K562 (cell line): ENCODE measurements around the gene BEST1. TPM values are rescaled to one million over a fixed set of nuclear protein-coding genes. Genes with fewer than 3 reads are reported as not detected.
A peak's percentile ranks its signal among the peaks of the same experiment; 100 is the strongest.

Experiments
- BMI1 ChIP-seq: fragments of 150-350 bp; IDR thresholded peaks from 2 replicates; pipeline ENCODE4 v1.6.1; 2014; ENCODE audit warnings: low read length
- BRCA1 ChIP-seq, 2 experiments: fragments of 450-650 bp in 1 of 2; sonication (generic) in 1 of 2; formaldehyde crosslinking in 1 of 2; IDR thresholded peaks; 2 replicates each; pipeline versions ENCODE4 v1.5.0 to v1.6.1; 2017 to 2020; ENCODE audit warnings: mild to moderate bottlenecking in 1 of 2, missing genetic modification reagents in 1 of 2
- CHD4 ChIP-seq: fragments of 200-600 bp; sonication (generic); IDR thresholded peaks from 3 replicates; pipeline ENCODE4 v1.6.1; 2012; ENCODE audit warnings: low read depth, mild to moderate bottlenecking, mixed read lengths, low read length, inconsistent platforms; ENCODE audit not compliant: insufficient read depth, insufficient replicate concordance, poor library complexity, severe bottlenecking
- DIDO1 ChIP-seq: fragments of 450-650 bp; IDR thresholded peaks from 2 replicates; pipeline ENCODE4 v1.6.1; 2016; ENCODE audit warnings: low read depth, missing biosample characterization, missing genetic modification characterization
- ERF ChIP-seq: fragments of 450-650 bp; formaldehyde crosslinking; IDR thresholded peaks from 2 replicates; pipeline ENCODE4 v1.4.0; 2020; ENCODE audit warnings: mild to moderate bottlenecking, mixed read lengths
- FOXA3 ChIP-seq, 2 experiments: fragments of 450-650 bp in 1 of 2; sonication (generic) in 1 of 2; formaldehyde crosslinking; IDR thresholded peaks in 1 of 2; conservative IDR thresholded peaks in 1 of 2; 2 replicates each; pipeline versions ENCODE4 v1.4.0 to v1.8.0; 2020 to 2022; ENCODE audit warnings: mild to moderate bottlenecking in 2 of 2, missing genetic modification reagents in 1 of 2
- FOXK1 ChIP-seq: sonication (generic); formaldehyde crosslinking; IDR thresholded peaks from 2 replicates; pipeline ENCODE4 v1.8.0; 2022; ENCODE audit warnings: missing genetic modification reagents, mild to moderate bottlenecking, borderline replicate concordance
- HIVEP1 ChIP-seq: fragments of 250-450 bp; sonication (Bioruptor Pico); IDR thresholded peaks from 2 replicates; pipeline ENCODE4 v1.4.0; 2020; ENCODE audit warnings: mild to moderate bottlenecking
- L3MBTL2 ChIP-seq: fragments of 450-650 bp; IDR thresholded peaks from 2 replicates; pipeline ENCODE4 v1.6.1; 2016; ENCODE audit warnings: mild to moderate bottlenecking, moderate library complexity
- MCM2 ChIP-seq: fragments of 450-650 bp; IDR thresholded peaks from 2 replicates; pipeline ENCODE4 v1.6.1; 2017; ENCODE audit warnings: low read depth, mild to moderate bottlenecking
- RBM39 ChIP-seq: fragments of 200-400 bp; formaldehyde crosslinking; optimal IDR thresholded peaks from 2 replicates; pipeline ENCODE3; 2018; ENCODE audit warnings: low read depth, low read length
- RFX1 ChIP-seq: fragments of 450-650 bp; IDR thresholded peaks from 2 replicates; pipeline ENCODE4 v1.6.1; 2016; ENCODE audit warnings: mild to moderate bottlenecking, moderate library complexity
- SAFB2 ChIP-seq: fragments of 200-400 bp; formaldehyde crosslinking; IDR thresholded peaks from 2 replicates; pipeline ENCODE4 v1.6.1; 2018; ENCODE audit warnings: borderline replicate concordance, low read length, low read depth, moderate library complexity; ENCODE audit not compliant: severe bottlenecking
- TBL1XR1 ChIP-seq, 2 experiments: IDR thresholded peaks; 2 replicates each; pipeline ENCODE4 v1.6.1; 2012; ENCODE audit warnings: improper control_type of control experiment in 2 of 2, low read length in 2 of 2, mild to moderate bottlenecking in 1 of 2
- TRIM24 ChIP-seq, 2 experiments: fragments of 450-650 bp; IDR thresholded peaks; 2 replicates each; pipeline ENCODE4 v1.6.1; 2016
- ZBTB8A ChIP-seq: fragments of 450-650 bp; IDR thresholded peaks from 2 replicates; pipeline ENCODE4 v1.6.1; 2018; ENCODE audit warnings: mild to moderate bottlenecking, moderate library complexity; ENCODE audit not compliant: partially characterized antibody
- ZKSCAN3 ChIP-seq: fragments of 250-450 bp; sonication (Bioruptor Pico); IDR thresholded peaks from 2 replicates; pipeline ENCODE4 v1.4.0; 2020
- ZNF134 ChIP-seq: fragments of 250-450 bp; sonication (Bioruptor Pico); conservative IDR thresholded peaks from 2 replicates; pipeline ENCODE4 v1.4.0; 2020
- ZNF217 ChIP-seq: sonication (generic); formaldehyde crosslinking; IDR thresholded peaks from 2 replicates; pipeline ENCODE4 v1.8.0; 2022; ENCODE audit warnings: mild to moderate bottlenecking, missing genetic modification reagents
- ZNF239 ChIP-seq: fragments of 250-450 bp; sonication (Bioruptor Pico); IDR thresholded peaks from 2 replicates; pipeline ENCODE4 v1.4.0; 2020; ENCODE audit warnings: mild to moderate bottlenecking
- ZNF584 ChIP-seq: fragments of 200-800 bp; sonication (Bioruptor generic); IDR thresholded peaks from 2 replicates; pipeline ENCODE4 v1.6.1; 2016; ENCODE audit warnings: low read depth, mild to moderate bottlenecking, missing genetic modification characterization, missing compliant biosample characterization
- ZNF589 ChIP-seq: fragments of 200-800 bp; sonication (Bioruptor generic); IDR thresholded peaks from 2 replicates; pipeline ENCODE4 v1.6.1; 2016; ENCODE audit warnings: low read depth, missing genetic modification characterization, missing compliant biosample characterization
- polyA plus RNA-seq, 8 experiments: library from polyadenylated mRNA; depleted of rRNA in 4 of 8; stranded (reverse) in 5 of 8; unstranded in 3 of 8; fragments of >200 nt; fragmentation: Nextera tagmentation in 2 of 8; fragmentation: Illumina TruSeq in 1 of 8; extraction: Ambion mirVana in 2 of 8; extraction: Trizol in 1 of 8; gene quantifications; 2 replicates each; pipeline versions ENCODE4 v1.2.1 to v1.2.3, GENCODE V29; 2011 to 2014; ENCODE audit warnings: inconsistent platforms in 1 of 8, missing spikeins in 1 of 8
- total RNA-seq, 7 experiments: library from RNA; depleted of rRNA in 6 of 7; stranded (reverse); fragments of >200 nt in 6 of 7; fragmentation: Illumina TruSeq in 2 of 7; extraction: Trizol in 2 of 7; gene quantifications; 2 replicates each; pipeline versions ENCODE4 v1.2.1 to v1.2.3, GENCODE V29; 2011 to 2021; ENCODE audit warnings: low replicate concordance in 1 of 7
- TF ChIP-seq, protein P1 (sequence below), 2 experiments: IDR thresholded peaks; 2 replicates each; pipeline ENCODE4 v1.6.1; 2011; ENCODE audit warnings: borderline replicate concordance in 1 of 2, control low read depth in 1 of 2, low read depth in 1 of 2, low read length in 1 of 2, mild to moderate bottlenecking in 1 of 2, mixed read lengths in 1 of 2, moderate library complexity in 1 of 2; ENCODE audit not compliant: insufficient read depth in 1 of 2, insufficient read length in 1 of 2, poor library complexity in 1 of 2, severe bottlenecking in 1 of 2; ENCODE audit errors: extremely low read depth in 1 of 2
- TF ChIP-seq, protein P2 (sequence below): sonication (generic); formaldehyde crosslinking; IDR thresholded peaks from 2 replicates; pipeline ENCODE4 v1.8.1; 2023; ENCODE audit warnings: mild to moderate bottlenecking, missing genetic modification reagents
- TF ChIP-seq, protein P3 (sequence below): fragments of 450-650 bp; formaldehyde crosslinking; conservative IDR thresholded peaks from 2 replicates; pipeline ENCODE4 v1.4.0; 2022; ENCODE audit warnings: mild to moderate bottlenecking, missing genetic modification characterization

Gene BEST1
- total and polyA plus RNA-seq, 9 of the 15 experiments (the other 6 are each of a cell fraction or from before 2014, with no cell fraction given) = 0.07 to 1.3 (median 0.40) TPM

DNA sequence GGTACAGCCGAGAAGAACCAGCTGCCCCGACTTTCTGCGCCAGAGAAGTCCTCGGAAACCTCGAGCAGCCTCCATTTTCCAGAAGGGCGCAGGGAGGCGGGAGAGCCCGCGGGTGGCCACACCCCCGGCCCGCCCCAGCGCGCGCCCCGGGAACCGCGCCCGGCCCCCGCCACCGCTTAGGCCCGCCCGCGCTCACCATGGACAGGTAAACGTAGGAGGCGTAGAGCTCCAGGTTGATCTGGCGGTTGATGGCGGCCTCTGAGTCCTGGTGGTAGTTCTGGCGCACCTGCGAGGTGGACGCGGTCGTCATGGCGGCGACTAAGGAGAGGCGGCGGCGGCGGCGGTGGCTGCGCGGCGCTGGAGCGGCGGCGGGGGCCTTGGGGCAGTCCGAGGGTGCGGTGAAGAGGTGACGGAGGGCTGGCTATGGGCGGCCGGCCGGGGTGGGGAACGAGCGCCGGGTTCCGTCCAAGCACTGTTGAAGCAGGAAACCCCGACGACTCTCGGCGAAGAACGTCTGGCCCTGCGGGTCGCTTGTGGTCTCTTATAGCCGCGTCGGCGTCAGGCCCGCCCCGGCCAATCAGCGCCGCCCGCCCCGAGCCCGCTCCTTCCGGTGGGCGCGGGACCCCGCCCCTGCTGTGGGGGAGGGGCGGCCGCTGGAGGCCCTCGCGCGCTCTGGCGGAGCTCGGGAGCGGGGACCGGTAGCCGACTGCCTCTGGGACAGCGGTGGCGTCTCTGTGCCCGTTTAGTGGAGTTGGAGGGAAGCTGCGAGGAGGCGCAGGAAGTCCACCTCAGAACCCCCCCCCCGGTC, 17.2 kb downstream of the BEST1 start, which contains the start of gene FTH1 (continued):
- peak; percentile 37; the same call in 1 of the 2 replicates for TF ChIP-seq L3MBTL2
- TF ChIP-seq, protein P1, sequence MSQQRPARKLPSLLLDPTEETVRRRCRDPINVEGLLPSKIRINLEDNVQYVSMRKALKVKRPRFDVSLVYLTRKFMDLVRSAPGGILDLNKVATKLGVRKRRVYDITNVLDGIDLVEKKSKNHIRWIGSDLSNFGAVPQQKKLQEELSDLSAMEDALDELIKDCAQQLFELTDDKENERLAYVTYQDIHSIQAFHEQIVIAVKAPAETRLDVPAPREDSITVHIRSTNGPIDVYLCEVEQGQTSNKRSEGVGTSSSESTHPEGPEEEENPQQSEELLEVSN (IDR thresholded peaks at IDR 0.05; ENCODE audit: borderline replicate concordance in 1 of 2, extremely low read depth in 1 of 2, insufficient read depth in 1 of 2, insufficient read length in 1 of 2, low read depth in 1 of 2, low read length in 1 of 2, poor library complexity in 1 of 2, severe bottlenecking in 1 of 2) = peak in 1 of 2 experiments; percentile 44
- TF ChIP-seq BRCA1 (IDR thresholded peaks at IDR 0.05) = no peak
- TF ChIP-seq BRCA1 (CRISPR knock-in tag; IDR thresholded peaks at IDR 0.05) = 0 out of 2 replicates have a peak, but pooled peaks have one; percentile 61
- TF ChIP-seq, protein P2, sequence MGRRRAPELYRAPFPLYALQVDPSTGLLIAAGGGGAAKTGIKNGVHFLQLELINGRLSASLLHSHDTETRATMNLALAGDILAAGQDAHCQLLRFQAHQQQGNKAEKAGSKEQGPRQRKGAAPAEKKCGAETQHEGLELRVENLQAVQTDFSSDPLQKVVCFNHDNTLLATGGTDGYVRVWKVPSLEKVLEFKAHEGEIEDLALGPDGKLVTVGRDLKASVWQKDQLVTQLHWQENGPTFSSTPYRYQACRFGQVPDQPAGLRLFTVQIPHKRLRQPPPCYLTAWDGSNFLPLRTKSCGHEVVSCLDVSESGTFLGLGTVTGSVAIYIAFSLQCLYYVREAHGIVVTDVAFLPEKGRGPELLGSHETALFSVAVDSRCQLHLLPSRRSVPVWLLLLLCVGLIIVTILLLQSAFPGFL = no peak
- no peak for TF ChIP-seq ZNF134 (CRISPR knock-in tag)
- no peak for TF ChIP-seq TRIM24 (IDR thresholded peaks at IDR 0.05)
- 0 out of 2 replicates have a peak, but pooled peaks have one; percentile 3 for TF ChIP-seq ZNF584 (CRISPR knock-in tag)
- TF ChIP-seq ERF (CRISPR knock-in tag) = no peak
- no peak for TF ChIP-seq RBM39
- TF ChIP-seq BMI1 = no peak
- no peak for TF ChIP-seq CHD4
- TF ChIP-seq ZNF239 = 0 out of 2 replicates have a peak, but pooled peaks have one; percentile 17
- no peak for TF ChIP-seq ZKSCAN3 (CRISPR knock-in tag)
- no peak for TF ChIP-seq SAFB2
- peak in 1 of 2 experiments; percentile 80; a peak in 1 of 4 replicates for TF ChIP-seq FOXA3 (CRISPR knock-in tag; conservative IDR thresholded peaks at IDR 0.05 in 1 of 2, IDR thresholded peaks at IDR 0.05 in 1 of 2)
- peak; percentile 32; the same call in 1 of the 2 replicates for TF ChIP-seq RFX1
- TF ChIP-seq FOXK1 = no peak
- peak in 1 of 2 experiments; percentile 30; a peak in 2 of 4 replicates for TF ChIP-seq TBL1XR1 (IDR thresholded peaks at IDR 0.05; ENCODE audit: low read length in 2 of 2)
- TF ChIP-seq ZNF589 (CRISPR knock-in tag) = peak; percentile 79
- no peak for TF ChIP-seq DIDO1 (tag)
- no peak; the same call in 1 of the 2 replicates for TF ChIP-seq HIVEP1 (CRISPR knock-in tag)
- TF ChIP-seq MCM2 = no peak
- TF ChIP-seq, protein P3, sequence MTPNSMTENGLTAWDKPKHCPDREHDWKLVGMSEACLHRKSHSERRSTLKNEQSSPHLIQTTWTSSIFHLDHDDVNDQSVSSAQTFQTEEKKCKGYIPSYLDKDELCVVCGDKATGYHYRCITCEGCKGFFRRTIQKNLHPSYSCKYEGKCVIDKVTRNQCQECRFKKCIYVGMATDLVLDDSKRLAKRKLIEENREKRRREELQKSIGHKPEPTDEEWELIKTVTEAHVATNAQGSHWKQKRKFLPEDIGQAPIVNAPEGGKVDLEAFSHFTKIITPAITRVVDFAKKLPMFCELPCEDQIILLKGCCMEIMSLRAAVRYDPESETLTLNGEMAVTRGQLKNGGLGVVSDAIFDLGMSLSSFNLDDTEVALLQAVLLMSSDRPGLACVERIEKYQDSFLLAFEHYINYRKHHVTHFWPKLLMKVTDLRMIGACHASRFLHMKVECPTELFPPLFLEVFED (CRISPR knock-in tag) = no peak
- TF ChIP-seq ZBTB8A = no peak
- TF ChIP-seq ZNF217 = no peak
